RWPE1 (cell line): ENCODE results near the gene KCNQ1.

Source experiments
- CTCF ChIA-PET: fragments of 350-600 bp; sonication (Branson Sonifier 250); formaldehyde crosslinking; extraction: SDS; loops from one replicate; lab custom pipeline; 2021; lab: Yijun Ruan, JAX
- POLR2A ChIA-PET: fragments of 400-600 bp; formaldehyde crosslinking; extraction: SDS; loops from one replicate; lab custom pipeline; 2020; ENCODE audit warnings: antibody characterized with exemption; ENCODE audit not compliant: low non-redundant PET; lab: Yijun Ruan, JAX
- DNase-seq: peaks from one replicate; pipeline ENCODE4 v3.0.0; 2012; ENCODE audit warnings: low spot score
- H3K27ac ChIP-seq: fragments of 450-650 bp; 2 replicates; pipeline ENCODE4 v1.5.1; 2017
- CTCF ChIP-seq: fragments of 450-650 bp; conservative IDR thresholded peaks from 2 replicates; pipeline ENCODE4 v1.5.1; 2017; ENCODE audit warnings: low read depth, mild to moderate bottlenecking

KCNQ1 gene

GRCh38 chr11:2553198-2553597 lies 108.4 kb downstream of the KCNQ1 start:
- DNase-seq: no peak
- H3K27ac ChIP-seq: no peak overlapping the region
- ChIA-PET CTCF (no interaction called here), POLR2A (interaction anchor here (0.7 kb wide), 1 partner anchor 324 kb away, joined by 4 read pairs; no protein-coding TSS in a partner anchor)
- TF ChIP-seq CTCF: no peak

GRCh38 chr11:2553886-2554285 lies 109.1 kb downstream of the KCNQ1 start:
- POLR2A ChIA-PET: no interaction called here

GRCh38 chr11:2554338-2555207 lies 109.8 kb downstream of the KCNQ1 start:
- CTCF ChIA-PET: interaction anchor here (0.7 to 1.0 kb wide), 2 partner anchors 15 to 338 kb away, joined by 3 read pairs; no protein-coding TSS in a partner anchor
- H3K27ac ChIP-seq: no peak overlapping the region
- POLR2A ChIA-PET: no interaction called here

More at GRCh38 chr11:2553886-2554285, 109.1 kb downstream of the KCNQ1 start:
- TF ChIP-seq CTCF: no peak
- DNase-seq: no peak
- H3K27ac ChIP-seq: no peak overlapping the region
- CTCF ChIA-PET: interaction anchor here (1.0 kb wide), 1 partner anchor 338 kb away, joined by 3 read pairs; no protein-coding TSS in a partner anchor

GRCh38 chr11:2555336-2555735 lies 110.5 kb downstream of the KCNQ1 start:
- ChIA-PET POLR2A (no interaction called here), CTCF (no interaction called here)
- H3K27ac ChIP-seq: no peak overlapping the region
- no peak for TF ChIP-seq CTCF
- no peak for DNase-seq

More at GRCh38 chr11:2554338-2555207, 109.8 kb downstream of the KCNQ1 start:
- TF ChIP-seq CTCF: no peak
- DNase-seq: no peak

- H3K27ac ChIP-seq: no peak overlapping the region
- TF ChIP-seq CTCF: no peak
- POLR2A ChIA-PET: no interaction called here
- CTCF ChIA-PET: no interaction called here
- no peak for DNase-seq
These were observed 111.1 kb downstream of the KCNQ1 start for GRCh38 chr11:2555891-2556290.

- TF ChIP-seq CTCF: no peak
- POLR2A ChIA-PET: no interaction called here
- DNase-seq: no peak
- CTCF ChIA-PET: no interaction called here
- H3K27ac ChIP-seq: no peak overlapping the region
These were observed 112.6 kb downstream of the KCNQ1 start for GRCh38 chr11:2557381-2557780.
